Testis (tissue), 3 donors: ENCODE data around the gene PYM1. TPM values are rescaled to one million over a fixed set of nuclear protein-coding genes. Genes with fewer than 3 reads are reported as not detected.
"Not testable (repeated sequence)": the region's sequence is repeated elsewhere in the genome, so short reads cannot be mapped to it uniquely, and the experiment has no call there.

Source experiments
- DNase-seq: peaks from one replicate; pipeline ENCODE4 v3.0.0-alpha.2; 2019
- H3K27ac ChIP-seq, 2 donors: fragments of 200-600 bp; sonication (generic); one replicate each; pipeline ENCODE4 v1.5.1; 2019
- H3K27me3 ChIP-seq: fragments of 200-600 bp; sonication (generic); one replicate; pipeline ENCODE4 v1.5.1; 2019
- H3K36me3 ChIP-seq: fragments of 200-600 bp; sonication (generic); one replicate; pipeline ENCODE4 v1.5.1; 2017; ENCODE audit warnings: low read depth; ENCODE audit errors: missing control alignments
- H3K4me1 ChIP-seq: fragments of 200-600 bp; sonication (generic); one replicate; pipeline ENCODE4 v1.5.1; 2019
- H3K4me3 ChIP-seq, 2 donors: fragments of 200-600 bp; sonication (generic); one replicate each; pipeline ENCODE4 v1.5.1; 2017 to 2019
- H3K9me3 ChIP-seq: fragments of 200-600 bp; sonication (generic); one replicate; pipeline ENCODE4 v1.5.1; 2017
- POLR2A ChIP-seq: fragments of 450-650 bp; IDR thresholded peaks from one replicate; pipeline ENCODE4 v1.6.1; 2017; ENCODE audit warnings: antibody characterized with exemption, mild to moderate bottlenecking, moderate library complexity
- WGBS, 2 donors: methylation state at CpG; one replicate each; pipeline ENCODE4 v1.1.5; 2018; 5-methylcytosine and 5-hydroxymethylcytosine counted together
- intact Hi-C: fragments of 100-400 bp; cut with DNase I; formaldehyde crosslinking; loops from one replicate; pipeline ENCODE4 v1.15.1; 2023; ENCODE audit warnings: low total_unique reads
- polyA plus RNA-seq: library from polyadenylated mRNA; stranded (reverse); fragments of 350-450 nt; fragmentation: Illumina TruSeq; extraction: RNeasy Lipid Tissue Mini Kit (QIAGEN cat#74804); gene quantifications from one replicate; pipeline ENCODE4 v1.2.3, GENCODE V29; 2014; ENCODE audit warnings: low read depth, low replicate concordance; ENCODE audit not compliant: insufficient read depth
- total RNA-seq, 2 donors: library from RNA; depleted of rRNA; stranded (reverse); fragments of >200 nt; gene quantifications; one replicate each; pipeline ENCODE4 v1.2.3, GENCODE V29; 2016
- TF ChIP-seq, protein P1 (sequence below), 3 experiments: fragments of 450-650 bp in 2 of 3; fragments of 200-600 bp in 1 of 3; sonication (generic) in 1 of 3; IDR thresholded peaks; one replicate each; pipeline ENCODE4 v1.5.1; 2016 to 2019; ENCODE audit warnings: antibody characterized with exemption in 3 of 3, mild to moderate bottlenecking in 2 of 3, moderate library complexity in 1 of 3

The PYM1 gene
- total and polyA plus RNA-seq, 3 donors from 2014 or later = 51.6 to 71.3 (median 51.8) TPM

GRCh38 chr12:55925870-55926737 is 1.6 kb downstream of the PYM1 start:
- 7 to 8% methylated on average over 10 of the region's 10 CpGs for WGBS, 2 donors
- no peaks in the 10 kb centered on the region for H3K27me3 ChIP-seq
- H3K4me1 ChIP-seq = peaks cover 12% of the 10 kb centered on the region
- H3K36me3 ChIP-seq = no peaks in the 10 kb centered on the region
- H3K9me3 ChIP-seq = no peaks in the 10 kb centered on the region
- peak overlapping the region; percentile 89 to 94 for H3K4me3 ChIP-seq
- TF ChIP-seq, protein P1, sequence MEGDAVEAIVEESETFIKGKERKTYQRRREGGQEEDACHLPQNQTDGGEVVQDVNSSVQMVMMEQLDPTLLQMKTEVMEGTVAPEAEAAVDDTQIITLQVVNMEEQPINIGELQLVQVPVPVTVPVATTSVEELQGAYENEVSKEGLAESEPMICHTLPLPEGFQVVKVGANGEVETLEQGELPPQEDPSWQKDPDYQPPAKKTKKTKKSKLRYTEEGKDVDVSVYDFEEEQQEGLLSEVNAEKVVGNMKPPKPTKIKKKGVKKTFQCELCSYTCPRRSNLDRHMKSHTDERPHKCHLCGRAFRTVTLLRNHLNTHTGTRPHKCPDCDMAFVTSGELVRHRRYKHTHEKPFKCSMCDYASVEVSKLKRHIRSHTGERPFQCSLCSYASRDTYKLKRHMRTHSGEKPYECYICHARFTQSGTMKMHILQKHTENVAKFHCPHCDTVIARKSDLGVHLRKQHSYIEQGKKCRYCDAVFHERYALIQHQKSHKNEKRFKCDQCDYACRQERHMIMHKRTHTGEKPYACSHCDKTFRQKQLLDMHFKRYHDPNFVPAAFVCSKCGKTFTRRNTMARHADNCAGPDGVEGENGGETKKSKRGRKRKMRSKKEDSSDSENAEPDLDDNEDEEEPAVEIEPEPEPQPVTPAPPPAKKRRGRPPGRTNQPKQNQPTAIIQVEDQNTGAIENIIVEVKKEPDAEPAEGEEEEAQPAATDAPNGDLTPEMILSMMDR (IDR thresholded peaks at IDR 0.05) = no peak
- no peak for TF ChIP-seq POLR2A
- intact Hi-C loops = loop anchor here (10.0 kb wide), 1 partner anchor 91 kb away; no protein-coding TSS in a partner anchor
- H3K27ac ChIP-seq = peak overlapping the region; percentile 97 to 99
- DNase-seq = no peak

DNA sequence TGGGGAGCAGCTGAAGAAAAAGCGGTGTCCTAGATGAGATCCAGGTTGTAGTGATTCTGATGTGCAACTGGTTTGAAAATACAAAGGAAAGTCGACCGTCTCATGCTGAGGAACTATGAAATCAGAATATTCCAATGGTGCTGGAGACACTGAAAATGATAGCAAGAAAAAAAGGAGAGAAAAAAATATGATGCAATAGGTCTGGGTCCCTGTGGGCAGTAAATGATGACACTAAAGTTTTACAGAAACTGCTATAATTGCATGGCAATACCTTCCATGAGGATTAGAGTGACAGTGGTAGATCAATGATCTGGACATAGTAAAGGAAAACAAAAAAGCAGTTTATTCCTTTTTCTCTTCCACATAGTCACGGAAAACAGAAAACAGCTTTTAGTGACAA is 2.3 kb downstream of the PYM1 start:
- no peak for DNase-seq
- intact Hi-C loops = loop anchor here (10.0 kb wide), 1 partner anchor 91 kb away; no protein-coding TSS in a partner anchor
- 60 to 61% methylated on average over 4 of the region's 4 CpGs for WGBS, 2 donors
- Histone ChIP-seq H3K9me3 (no peaks in the 10 kb centered on the region), H3K27me3 (no peaks in the 10 kb centered on the region), H3K4me3 (no peak overlapping the region), H3K4me1 (peaks cover 7% of the 10 kb centered on the region), H3K27ac (no peak overlapping the region), H3K36me3 (no peaks in the 10 kb centered on the region)
- TF ChIP-seq, protein P1 (IDR thresholded peaks at IDR 0.05) = no peak
- no peak for TF ChIP-seq POLR2A

GRCh38 chr12:55923648-55924047 is 4.0 kb downstream of the PYM1 start:
- H3K4me3 ChIP-seq, H3K9me3 ChIP-seq, H3K27me3 ChIP-seq, DNase-seq, H3K27ac ChIP-seq, H3K36me3 ChIP-seq, H3K4me1 ChIP-seq: not testable (repeated sequence)
- intact Hi-C loops = loop anchor here (10.0 kb wide), 1 partner anchor 89 kb away; no protein-coding TSS in a partner anchor
- 91 to 93% methylated on average over 9 of the region's 9 CpGs for WGBS, 2 donors

GRCh38 chr12:55922126-55922525 is 5.6 kb downstream of the PYM1 start:
- Histone ChIP-seq H3K4me3 (no peak overlapping the region), H3K36me3 (no peaks in the 10 kb centered on the region), H3K27ac (no peak overlapping the region), H3K4me1 (no peaks in the 10 kb centered on the region), H3K27me3 (no peaks in the 10 kb centered on the region), H3K9me3 (no peaks in the 10 kb centered on the region)
- no peak for DNase-seq
- intact Hi-C loops = loop anchor here (10.0 kb wide), 1 partner anchor 87 kb away; no protein-coding TSS in a partner anchor
- TF ChIP-seq, protein P1 (IDR thresholded peaks at IDR 0.05) = no peak
- TF ChIP-seq POLR2A = no peak
- 90% methylated on average over 3 of the region's 3 CpGs for WGBS, 2 donors

GRCh38 chr12:55919032-55919431 is 8.7 kb downstream of the PYM1 start:
- H3K27me3 ChIP-seq, H3K4me3 ChIP-seq, H3K9me3 ChIP-seq, H3K4me1 ChIP-seq, H3K27ac ChIP-seq, intact Hi-C loops, H3K36me3 ChIP-seq, DNase-seq: not testable (repeated sequence)
- 83 to 85% methylated on average over 3 of the region's 3 CpGs for WGBS, 2 donors
